Panc1 (cell line): ENCODE results near the gene MMP15. TPM values are rescaled to one million over a fixed set of nuclear protein-coding genes. Genes with fewer than 3 reads are reported as not detected.

ENCODE experiments used
- ATAC-seq: fragments of 200-7000 bp; cut with Tn5 transposase; 2 replicates; pipeline ENCODE4 v1.9.1; 2020; ENCODE audit warnings: mild to moderate bottlenecking, moderate library complexity
- BruUV-seq: library from RNA; stranded (reverse); fragments of 400-500 nt; replicated peaks from 2 replicates; lab custom pipeline; 2021; lab: Mats Ljungman, UMichigan
- CTCF ChIA-PET: fragments of 300-600 bp; sonication (Branson Sonifier 250); formaldehyde crosslinking; loops from one replicate; lab custom pipeline; 2022; ENCODE audit warnings: antibody characterized with exemption; lab: Charles Lee
- POLR2A ChIA-PET: fragments of 300-600 bp; sonication (Branson Sonifier 250); formaldehyde crosslinking; loops from one replicate; lab custom pipeline; 2022; ENCODE audit warnings: antibody characterized with exemption; lab: Charles Lee
- DNase-seq: peaks from one replicate; pipeline ENCODE4 v3.0.0-alpha.2; 2010; ENCODE audit warnings: low read depth, low spot score
- H3K27ac ChIP-seq: 2 replicates; pipeline ENCODE4 v1.5.1; 2011; ENCODE audit warnings: mild to moderate bottlenecking, low read length, inconsistent platforms
- H3K27me3 ChIP-seq: fragments of 200-500 bp; sonication (Bioruptor generic); 2 replicates; pipeline ENCODE4 v1.6.0; 2014; ENCODE audit warnings: low read length, inconsistent platforms; ENCODE audit not compliant: control insufficient read depth, insufficient read depth
- H3K36me3 ChIP-seq: fragments of 200-500 bp; sonication (Bioruptor generic); 2 replicates; pipeline ENCODE4 v1.5.1; 2014; ENCODE audit warnings: inconsistent platforms, mild to moderate bottlenecking, low read length, moderate library complexity; ENCODE audit not compliant: control insufficient read depth, insufficient read depth
- H3K4me1 ChIP-seq: 2 replicates; pipeline ENCODE4 v1.5.1; 2011; ENCODE audit warnings: inconsistent platforms, mild to moderate bottlenecking, low read length, moderate library complexity; ENCODE audit not compliant: control insufficient read depth, insufficient read depth
- H3K4me3 ChIP-seq, 2 experiments: 2 replicates each; pipeline ENCODE4 v1.5.1; 2011 to 2012; ENCODE audit warnings: low read depth in 2 of 2, low read length in 2 of 2, mild to moderate bottlenecking in 2 of 2, inconsistent platforms in 1 of 2, moderate library complexity in 1 of 2
- H3K9me3 ChIP-seq: fragments of 200-500 bp; sonication (Bioruptor generic); 2 replicates; pipeline ENCODE4 v1.5.1; 2014; ENCODE audit warnings: low read depth, mild to moderate bottlenecking, inconsistent platforms, low read length, moderate library complexity; ENCODE audit not compliant: control insufficient read depth, insufficient read depth
- CTCF ChIP-seq: fragments of 450-650 bp; IDR thresholded peaks from 2 replicates; pipeline ENCODE4 v1.5.1; 2017; ENCODE audit warnings: mild to moderate bottlenecking
- POLR2AphosphoS5 ChIP-seq: IDR thresholded peaks from 2 replicates; pipeline ENCODE4 v1.6.1; 2012; ENCODE audit warnings: mild to moderate bottlenecking, low read depth, low read length, moderate library complexity
- REST ChIP-seq, 2 experiments: IDR thresholded peaks; 2 replicates each; pipeline ENCODE4 v1.6.1; 2011 to 2012; ENCODE audit warnings: low read depth in 2 of 2, control low read depth in 1 of 2, low read length in 1 of 2, mild to moderate bottlenecking in 1 of 2, moderate library complexity in 1 of 2; ENCODE audit not compliant: insufficient read depth in 1 of 2
- SIN3A ChIP-seq: IDR thresholded peaks from 2 replicates; pipeline ENCODE4 v1.6.1; 2012; ENCODE audit warnings: low read depth, mild to moderate bottlenecking, low read length, moderate library complexity, borderline replicate concordance; ENCODE audit not compliant: insufficient read depth
- TCF7L2 ChIP-seq: IDR thresholded peaks from 2 replicates; pipeline ENCODE4 v1.6.1; 2011; ENCODE audit warnings: mild to moderate bottlenecking, low read depth, low read length, inconsistent platforms
- in situ Hi-C: cut with HindIII; loops from 2 replicates; pipeline ENCODE4 v1.10.0; 2016; ENCODE audit warnings: low sequenced_read_pairs, low pct_unique_long_range_greater_than_20kb
- intact Hi-C: fragments of 100-400 bp; cut with micrococcal nuclease; formaldehyde crosslinking; loops from one replicate; pipeline ENCODE4 v1.10.0; 2022; ENCODE audit not compliant: unreplicated experiment
- total RNA-seq: library from RNA; stranded (reverse); gene quantifications from one replicate; pipeline ENCODE4 v1.2.1, GENCODE V29; 2021; ENCODE audit not compliant: unreplicated experiment

MMP15 gene
- total RNA-seq, 1 experiment from 2014 or later, result 10.9 TPM

GRCh38 chr16:58046936-58047335, 21.4 kb downstream of the MMP15 start:
- no TSS peak for BruUV-seq
- CTCF ChIA-PET, result no interaction called here
- no peak for DNase-seq

GRCh38 chr16:58047557-58048348, 22.2 kb downstream of the MMP15 start:
- intact Hi-C loops (no loop called here), in situ Hi-C loops (no loop called here)
- H3K4me3 ChIP-seq, result no peak overlapping the region
- no peak for ATAC-seq
- ChIA-PET POLR2A (no interaction called here), CTCF (no interaction called here)
- no peaks in the 10 kb centered on the region for H3K36me3 ChIP-seq
- no peaks in the 10 kb centered on the region; the same call in 1 of the 2 replicates for H3K4me1 ChIP-seq
- no peak overlapping the region for H3K27ac ChIP-seq
- no peaks in the 10 kb centered on the region for H3K9me3 ChIP-seq
- no peak for DNase-seq
- no peaks in the 10 kb centered on the region for H3K27me3 ChIP-seq
- BruUV-seq, result no TSS peak
- TF ChIP-seq CTCF, result no peak
- TF ChIP-seq POLR2AphosphoS5, result no peak
- no peak for TF ChIP-seq TCF7L2
- no peak for TF ChIP-seq REST (IDR thresholded peaks at IDR 0.05; ENCODE audit: insufficient read depth in 1 of 2, low read depth in 2 of 2, low read length in 1 of 2)
- TF ChIP-seq SIN3A, result no peak

More at GRCh38 chr16:58046936-58047335, 21.4 kb downstream of the MMP15 start:
- TF ChIP-seq TCF7L2 (no peak), SIN3A (no peak), CTCF (no peak), POLR2AphosphoS5 (no peak), REST (IDR thresholded peaks at IDR 0.05; ENCODE audit: insufficient read depth in 1 of 2, low read depth in 2 of 2, low read length in 1 of 2) (no peak)
- H3K27ac ChIP-seq, result no peak overlapping the region
- H3K27me3 ChIP-seq, result no peaks in the 10 kb centered on the region
- H3K4me3 ChIP-seq, result no peak overlapping the region
- no peaks in the 10 kb centered on the region for H3K9me3 ChIP-seq
- in situ Hi-C loops (no loop called here), intact Hi-C loops (no loop called here)
- ATAC-seq, result no peak
- no peaks in the 10 kb centered on the region for H3K36me3 ChIP-seq
- POLR2A ChIA-PET, result no interaction called here
- H3K4me1 ChIP-seq, result no peaks in the 10 kb centered on the region; the same call in 1 of the 2 replicates
